Activated CD4-positive, alpha-beta T cell treated with anti-CD3 and anti-CD28 coated beads, Interleukin-2, amount 50 U/mL, for 4 hours (primary cell): ENCODE results near the gene RADIL.

Source experiments
- DNase-seq, 2 experiments: peaks; one replicate each; pipeline ENCODE4 v3.0.0-alpha.2; 2020

Gene RADIL

GRCh38 chr7:4831723-4832495, 51.6 kb downstream of the RADIL start:
- DNase-seq = no peak

GRCh38 chr7:4830176-4830575, 53.3 kb downstream of the RADIL start:
- DNase-seq = peak; percentile 25 to 39

GRCh38 chr7:4828720-4829383, 54.7 kb downstream of the RADIL start:
- no peak for DNase-seq

GRCh38 chr7:4825081-4825480, 58.4 kb downstream of the RADIL start:
- DNase-seq = no peak

- DNase-seq = no peak
Measured at GRCh38 chr7:4824120-4824775, 59.3 kb downstream of the RADIL start.

- no peak for DNase-seq
Measured at GRCh38 chr7:4823441-4824119, 59.9 kb downstream of the RADIL start.

GRCh38 chr7:4822677-4823076, 60.8 kb downstream of the RADIL start:
- DNase-seq = no peak

GRCh38 chr7:4820967-4821471, 62.5 kb downstream of the RADIL start:
- DNase-seq = no peak

GRCh38 chr7:4820405-4820966, 63.0 kb downstream of the RADIL start:
- DNase-seq = no peak

GRCh38 chr7:4819560-4820404, 63.7 kb downstream of the RADIL start:
- no peak for DNase-seq

GRCh38 chr7:4818000-4818794, 65.3 kb downstream of the RADIL start:
- no peak for DNase-seq

GRCh38 chr7:4817178-4817901, 66.2 kb downstream of the RADIL start:
- DNase-seq = no peak

GRCh38 chr7:4816419-4817080, 67.0 kb downstream of the RADIL start:
- DNase-seq = no peak

GRCh38 chr7:4815609-4816418, 67.7 kb downstream of the RADIL start:
- DNase-seq = no peak

GRCh38 chr7:4815121-4815520, 68.4 kb downstream of the RADIL start:
- no peak for DNase-seq

GRCh38 chr7:4814433-4814832, 69.1 kb downstream of the RADIL start:
- DNase-seq = no peak

GRCh38 chr7:4809666-4810065, 73.8 kb downstream of the RADIL start:
- DNase-seq = no peak

- DNase-seq = peak; percentile 8 to 9
Measured at GRCh38 chr7:4809091-4809591, 74.4 kb downstream of the RADIL start.

- DNase-seq = no peak
Measured at GRCh38 chr7:4808565-4808964, 75.0 kb downstream of the RADIL start.
